HG03064 (cell line): ENCODE measurements around the gene TMED3.

ENCODE experiments used
- ATAC-seq: cut with Tn5 transposase; IDR thresholded peaks from one replicate; pipeline ENCODE4 v1.9.1; 2021; ENCODE audit warnings: low read depth; ENCODE audit not compliant: unreplicated experiment

TMED3 gene

DNA sequence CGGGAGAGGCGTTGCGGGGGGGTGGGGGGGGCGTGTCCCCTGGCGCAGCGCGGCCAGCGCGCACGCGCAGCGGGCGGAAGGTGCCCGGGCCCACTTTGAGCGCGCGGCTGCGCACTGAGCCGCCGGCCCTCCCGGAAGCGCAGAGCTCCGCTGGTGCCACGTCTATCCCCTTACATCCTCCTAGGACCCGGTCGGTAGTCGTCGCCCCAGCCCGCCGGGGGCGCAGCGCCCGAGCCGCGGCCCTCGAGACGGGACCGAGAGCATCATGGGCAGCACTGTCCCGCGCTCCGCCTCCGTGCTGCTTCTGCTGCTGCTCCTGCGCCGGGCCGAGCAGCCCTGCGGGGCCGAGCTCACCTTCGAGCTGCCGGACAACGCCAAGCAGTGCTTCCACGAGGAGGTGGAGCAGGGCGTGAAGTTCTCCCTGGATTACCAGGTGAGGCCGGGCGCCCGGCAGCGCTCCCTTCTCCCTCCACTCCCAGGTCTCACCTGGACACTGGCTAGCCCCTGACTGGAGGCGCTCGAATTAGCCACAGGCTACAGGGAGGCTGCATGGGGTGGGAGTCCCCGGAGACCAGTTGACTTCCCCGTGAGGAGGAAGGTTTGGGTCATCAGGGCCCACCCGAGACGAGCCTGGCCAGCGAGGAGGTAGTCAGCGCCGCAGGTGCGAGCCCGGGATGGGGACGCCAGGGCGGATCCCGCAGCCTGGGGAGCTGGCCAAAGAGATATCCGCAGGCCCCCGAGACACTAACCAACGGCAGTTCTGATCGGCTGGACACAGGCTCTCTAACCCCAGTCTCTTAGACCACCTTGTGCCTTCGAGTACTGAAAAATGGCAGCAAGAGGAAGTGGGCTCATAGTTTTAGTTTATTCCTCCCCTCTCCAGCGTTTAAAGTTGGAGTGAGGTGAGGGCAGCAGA is at the start of gene TMED3:
Gene TMED3 (plus strand): TSS at position 128 of the 916 bp plus-strand sequence. CDS start 138 bp downstream, at position 266.
- ATAC-seq: peak; percentile 78

DNA sequence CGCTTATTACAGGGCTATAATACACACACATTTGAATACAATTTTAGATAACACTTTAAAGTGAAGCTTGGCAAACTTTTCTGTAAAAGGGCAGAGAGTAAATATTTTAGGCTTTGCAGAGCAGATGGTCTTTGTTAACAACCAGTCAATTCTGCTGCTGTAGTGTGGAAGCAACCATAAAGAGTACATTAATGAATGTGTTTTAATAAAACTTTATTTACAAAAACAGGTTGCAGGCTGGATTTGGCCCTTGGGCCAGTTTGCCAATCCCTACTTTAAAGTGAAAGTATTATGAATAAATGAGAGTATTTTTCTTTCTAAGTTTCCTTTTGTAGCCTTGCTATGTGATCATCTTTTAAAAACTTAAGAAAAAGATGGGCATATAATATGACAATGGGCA is 49.1 kb upstream of the TMED3 start:
- no peak for ATAC-seq

DNA sequence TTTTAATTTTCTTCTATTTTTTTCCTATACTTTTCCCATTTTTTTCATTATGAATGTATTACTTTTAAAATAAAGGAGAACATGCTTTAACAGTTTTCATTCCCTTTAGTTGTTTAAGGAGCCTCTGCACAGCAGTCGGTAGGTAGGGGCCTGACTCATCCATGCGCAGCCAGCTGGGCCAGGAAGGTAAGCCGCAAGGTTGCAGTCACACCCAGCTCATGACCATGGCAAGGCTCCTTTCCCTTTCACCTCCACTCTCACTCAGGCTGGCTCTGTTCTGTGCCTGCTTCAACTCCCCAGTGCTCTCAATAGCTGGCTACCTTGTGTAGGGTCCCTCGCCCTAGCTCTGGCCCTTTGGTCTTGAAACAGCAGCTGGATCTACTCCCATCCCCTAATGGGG is 45.7 kb upstream of the TMED3 start:
- ATAC-seq: no peak

DNA sequence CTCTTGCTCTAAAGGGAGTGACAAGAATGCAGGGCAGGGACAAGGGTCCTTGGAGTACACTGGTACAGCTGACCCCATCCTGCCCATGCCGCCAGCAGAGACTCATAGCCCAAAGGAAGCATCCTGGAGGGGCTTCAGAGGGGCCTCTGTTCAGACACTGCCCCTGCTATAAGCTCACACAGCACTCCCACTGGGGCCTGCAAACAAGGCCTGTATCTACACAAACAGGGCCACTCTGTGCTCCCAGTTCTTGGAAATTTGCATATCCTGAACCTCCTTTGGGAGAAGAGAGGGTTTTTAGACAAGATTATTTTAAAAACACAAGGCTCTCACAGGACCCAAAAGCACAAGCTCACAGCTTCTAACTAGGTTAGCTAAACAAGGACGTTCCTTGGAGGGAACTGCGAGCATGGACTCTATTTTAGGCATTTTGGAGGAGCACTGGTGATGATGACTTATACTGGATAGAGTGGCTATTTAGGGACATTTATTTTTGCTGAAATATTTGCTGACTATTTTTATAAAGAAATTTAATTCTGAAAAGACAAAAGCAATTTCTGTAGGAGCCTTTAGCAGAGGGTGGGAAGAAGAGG is 44.8 kb upstream of the TMED3 start:
- ATAC-seq: no peak

DNA sequence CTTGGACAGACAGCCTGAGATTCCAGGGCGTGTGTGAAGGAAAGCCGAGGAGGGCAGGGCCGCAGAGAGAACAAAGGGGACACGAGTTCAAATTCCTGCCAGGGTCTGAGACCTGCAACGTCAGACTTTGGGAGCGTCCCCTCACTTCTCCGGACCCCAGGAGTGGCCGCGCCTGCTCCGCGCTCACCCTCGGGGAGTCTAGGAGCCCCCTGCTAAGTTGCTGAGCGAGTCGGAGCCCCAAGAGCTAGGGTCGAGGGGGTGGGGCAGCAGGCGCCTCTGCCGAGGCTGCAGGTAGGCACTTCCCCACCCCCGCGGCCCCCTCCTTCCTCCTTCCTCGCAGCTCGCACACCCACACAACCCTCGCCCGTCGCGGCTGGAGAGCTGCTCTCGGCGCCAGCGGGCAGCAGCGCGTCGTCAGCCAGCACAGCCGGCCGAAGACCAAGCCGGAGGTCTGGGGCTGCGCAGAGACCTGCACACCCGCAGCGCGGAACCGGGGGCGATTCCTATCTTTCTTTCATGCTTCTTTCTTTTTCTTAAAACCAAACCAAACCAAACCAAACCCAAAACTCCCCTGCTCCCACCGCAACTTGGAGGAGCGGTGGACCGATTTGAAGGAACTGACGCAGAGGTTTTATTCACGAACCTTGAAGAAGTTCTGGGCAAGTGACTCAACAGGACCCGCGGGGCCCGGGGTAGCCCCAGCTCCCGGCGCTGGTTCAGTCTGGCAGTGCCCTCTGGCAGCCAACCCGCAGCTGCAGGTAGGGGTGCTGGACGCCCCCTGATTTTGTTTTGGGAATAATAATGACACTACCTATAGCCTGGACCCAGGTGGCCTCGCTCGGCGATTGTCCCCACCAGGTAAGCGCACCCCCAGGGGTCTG is 28.3 kb upstream of the TMED3 start, which contains the start of gene ANKRD34C:
Gene ANKRD34C (plus strand): TSS at position 352 of the 881 bp plus-strand sequence. CDS start 10,563 bp downstream, outside the sequence.
- ATAC-seq: no peak

DNA sequence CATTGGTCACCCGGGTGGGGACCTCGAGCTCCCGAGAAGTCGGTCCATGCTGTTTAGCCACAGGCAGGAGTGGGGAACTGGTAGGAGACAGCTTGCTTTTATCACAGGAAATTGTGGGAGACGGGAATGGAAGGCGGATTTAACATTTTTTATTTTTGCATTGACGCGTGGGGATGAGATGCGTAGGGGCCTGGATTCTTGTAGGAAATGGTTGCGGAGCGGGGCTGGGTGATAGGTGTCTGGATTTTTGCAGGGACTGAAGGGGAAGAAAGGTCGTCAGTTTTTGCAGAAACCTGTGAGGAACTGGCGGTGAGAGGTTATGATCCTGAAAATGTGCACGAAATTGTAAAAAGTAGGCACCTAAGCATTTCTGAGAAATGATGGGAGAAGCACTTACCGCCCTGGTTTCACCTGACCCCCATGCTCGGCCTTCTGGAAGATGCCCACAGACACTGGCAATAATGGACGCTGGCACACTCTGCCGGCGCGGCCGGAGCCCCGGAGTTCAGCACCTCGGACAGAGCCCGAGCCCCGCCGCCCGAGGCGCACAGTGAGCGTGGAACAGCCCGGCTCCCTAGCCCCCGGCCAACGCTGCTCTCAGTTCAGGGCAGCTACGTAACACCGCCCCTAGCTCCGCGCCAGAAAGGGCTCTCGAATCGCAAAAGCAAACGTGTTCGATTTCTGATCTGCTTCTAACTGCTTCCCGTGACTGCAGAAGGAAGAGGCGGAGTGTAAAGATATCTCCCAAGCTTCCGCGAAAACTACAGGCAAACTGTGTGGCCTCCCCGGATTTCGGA is 27.5 kb upstream of the TMED3 start:
- no peak for ATAC-seq

DNA sequence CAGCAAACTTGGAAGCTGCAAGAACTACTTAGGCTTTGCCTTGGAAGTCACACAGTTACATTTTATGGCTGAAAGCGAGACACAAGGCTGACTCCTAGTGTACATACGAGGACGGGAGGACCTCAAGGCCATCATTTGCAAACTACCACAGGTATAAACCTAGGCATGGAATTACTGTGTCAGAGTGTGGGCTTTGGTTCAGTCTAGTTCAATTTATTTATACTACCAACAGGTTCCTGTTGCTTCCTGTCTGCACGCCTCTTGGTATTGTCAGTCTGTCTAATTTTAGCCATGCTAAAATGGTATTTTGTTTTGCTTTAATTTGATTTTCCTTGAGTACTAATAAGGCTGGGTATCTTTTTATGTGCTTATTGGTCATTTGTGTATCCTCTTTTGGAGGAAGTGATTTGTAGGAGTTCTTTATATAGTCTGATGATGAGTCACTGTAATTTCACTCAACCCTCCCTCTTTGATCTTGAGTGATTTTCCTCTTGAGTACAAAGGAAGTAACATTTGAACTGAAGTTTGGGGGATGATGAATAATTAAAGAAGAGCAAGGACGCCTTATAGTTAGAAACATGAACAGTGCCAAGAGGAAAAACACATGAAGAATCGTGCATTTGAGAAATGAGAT is 20.2 kb upstream of the TMED3 start:
- ATAC-seq: no peak

DNA sequence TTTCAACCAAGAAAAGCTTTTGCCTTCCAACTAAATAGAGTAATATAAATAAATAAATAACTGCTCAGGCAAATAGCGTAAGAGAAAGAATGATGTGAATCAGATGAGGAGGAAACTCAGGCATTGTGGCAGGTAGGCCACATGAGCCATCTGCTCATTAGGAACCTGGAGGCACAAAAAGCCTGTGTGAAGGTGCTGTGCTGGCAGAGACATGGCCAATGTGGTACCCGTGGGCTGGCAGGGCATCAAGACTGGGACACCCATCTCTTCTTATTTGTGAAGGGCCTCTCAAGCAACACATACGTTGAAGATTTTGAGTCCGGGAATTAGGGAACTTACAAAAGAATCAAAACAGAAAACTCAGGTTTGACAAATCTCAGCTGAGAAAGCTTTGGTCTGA is 18.9 kb upstream of the TMED3 start:
- no peak for ATAC-seq

DNA sequence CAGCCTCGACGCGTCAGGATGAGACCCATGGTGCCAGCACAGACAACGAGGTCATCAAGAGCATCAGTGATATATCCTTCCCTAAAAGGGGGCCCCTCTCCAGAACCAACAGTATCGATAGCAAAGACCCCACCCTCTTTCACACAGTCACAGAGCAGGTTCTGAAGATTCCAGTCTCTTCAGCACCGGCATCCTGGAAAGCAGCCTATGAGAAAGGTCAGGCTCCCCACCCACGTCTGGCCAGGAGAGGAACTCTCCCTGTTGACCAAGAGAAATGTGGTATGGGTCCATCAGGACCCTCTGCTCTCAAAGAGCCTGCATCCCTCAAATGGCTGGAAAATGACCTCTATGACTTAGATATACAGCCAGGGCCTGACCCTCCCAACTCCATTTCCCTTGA is 16.8 kb upstream of the TMED3 start:
- no peak for ATAC-seq

DNA sequence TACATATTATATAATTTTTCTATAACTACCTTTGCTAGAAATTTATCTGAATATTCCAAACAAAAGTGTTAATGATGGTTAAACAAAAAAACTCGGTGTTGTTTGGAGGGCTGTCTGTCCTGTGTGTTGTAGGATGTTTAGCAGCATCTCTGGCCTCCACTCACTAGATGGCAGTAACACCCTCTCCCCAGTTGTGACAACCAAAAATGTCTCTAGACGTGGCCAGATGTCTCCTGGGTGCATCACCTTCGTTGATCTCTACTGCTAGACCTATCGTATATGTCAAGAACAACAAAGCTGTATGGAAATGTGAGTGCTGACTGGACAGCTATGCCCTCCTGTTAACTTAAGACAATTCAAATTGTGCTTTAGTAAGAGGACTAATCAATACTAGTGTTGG is 14.3 kb upstream of the TMED3 start:
- ATAC-seq: no peak

DNA sequence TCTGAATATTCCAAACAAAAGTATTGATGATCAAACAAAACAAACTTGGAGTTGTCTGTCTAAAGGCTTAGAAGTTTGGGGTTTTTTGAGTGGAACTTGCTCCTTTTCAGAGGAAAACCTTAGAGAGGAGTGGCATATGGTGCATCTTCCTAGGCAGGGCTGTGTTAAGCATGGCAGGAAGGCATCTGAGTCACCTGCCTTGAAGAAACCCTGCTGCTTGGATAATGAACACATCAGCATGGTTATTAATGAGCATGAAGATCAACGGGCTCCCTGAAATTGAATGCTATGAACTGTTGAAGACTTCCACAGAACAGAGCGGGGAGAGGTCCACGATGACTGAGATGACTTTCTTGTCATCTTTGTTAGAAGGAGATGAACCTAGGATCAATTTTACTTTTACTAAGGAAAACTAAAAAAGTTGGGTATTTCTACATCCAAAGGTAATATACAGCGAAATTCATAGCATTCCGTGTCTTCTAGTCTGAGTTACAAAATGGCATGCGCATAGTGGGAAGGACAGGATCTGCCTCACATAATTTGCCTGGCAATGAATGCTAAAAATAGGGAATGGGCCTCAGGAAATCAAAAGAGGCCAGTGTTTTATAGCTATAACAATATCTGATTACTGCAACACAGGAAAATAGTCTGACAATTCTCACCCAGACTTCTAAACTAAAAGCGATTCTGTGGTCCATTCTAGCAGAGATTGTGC is 11.6 kb upstream of the TMED3 start:
- no peak for ATAC-seq

DNA sequence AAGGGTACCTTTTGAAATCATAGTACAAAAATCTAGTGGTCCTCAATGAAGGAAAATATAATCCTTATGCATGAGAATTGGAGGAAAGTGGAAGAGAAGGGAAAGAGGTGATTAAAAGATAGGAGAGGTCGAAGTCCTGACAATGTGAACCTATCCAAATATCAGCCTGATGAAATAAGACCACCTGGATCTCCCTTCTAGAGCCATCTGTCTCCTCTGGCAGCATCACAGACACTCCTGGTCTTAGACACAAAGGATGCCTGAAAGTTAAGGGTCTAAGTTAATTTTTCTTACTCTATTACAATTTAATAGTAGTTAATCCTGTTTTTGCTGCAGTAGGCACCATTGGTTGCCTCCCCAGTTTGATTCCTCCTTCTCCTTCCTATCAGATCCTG is 11.1 kb upstream of the TMED3 start:
- no peak for ATAC-seq

DNA sequence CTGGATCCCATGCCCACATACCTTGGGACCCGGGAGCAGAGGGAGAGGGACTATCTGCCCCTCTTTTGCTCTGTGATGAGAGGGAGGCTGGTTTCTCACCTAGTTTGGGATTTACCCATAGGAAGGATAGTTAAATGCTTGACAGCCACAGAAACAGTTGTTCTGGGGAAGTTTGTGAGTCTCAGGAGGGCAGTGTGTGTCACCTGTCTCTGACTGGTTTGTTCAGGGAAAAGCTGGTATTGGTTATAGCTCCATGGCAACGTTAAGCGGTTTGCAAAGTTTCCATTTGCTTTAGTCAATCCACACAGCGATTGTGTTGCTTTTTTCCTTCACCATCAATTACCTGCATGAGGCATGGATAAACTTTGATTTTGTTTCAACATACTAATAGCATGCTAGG is 3.7 kb upstream of the TMED3 start:
- no peak for ATAC-seq

DNA sequence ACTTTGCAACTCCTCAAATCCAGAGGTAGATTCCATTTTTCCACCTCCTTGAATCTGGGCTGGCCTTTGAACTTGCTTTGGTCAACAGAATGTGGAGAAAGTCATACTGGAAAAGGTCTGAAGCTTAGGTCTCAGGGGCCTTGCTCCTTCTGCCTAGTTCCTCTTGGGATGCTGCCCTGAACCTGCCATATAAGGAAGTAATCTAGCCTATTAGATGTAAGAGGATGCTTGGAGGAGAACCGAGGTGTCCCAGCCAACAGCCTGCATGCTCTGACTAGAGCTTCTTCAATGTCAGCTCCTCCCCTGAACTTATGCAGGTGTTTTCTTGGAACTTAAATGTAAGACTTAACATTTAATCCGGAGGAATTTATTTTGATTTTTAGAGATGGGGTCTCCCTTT is 2.0 kb upstream of the TMED3 start:
- ATAC-seq: no peak

DNA sequence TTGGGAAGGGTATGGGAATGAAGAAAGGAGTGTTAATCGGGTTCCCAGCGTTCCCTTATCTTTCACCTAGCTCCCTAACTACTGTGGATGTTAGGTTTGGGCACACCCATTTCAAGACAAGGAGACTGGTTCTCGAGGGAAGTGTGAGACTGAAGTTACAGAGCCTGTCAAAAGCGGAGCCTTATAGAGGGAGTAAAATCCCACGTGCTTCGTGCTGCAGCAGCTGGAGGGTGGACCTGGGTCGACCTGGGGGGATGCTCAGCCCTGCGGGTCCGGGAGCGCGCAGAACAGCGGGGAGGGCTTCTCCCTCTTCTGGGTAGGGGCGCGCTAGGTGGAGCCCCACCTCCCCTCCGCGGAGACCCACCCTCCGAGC is 314 bp upstream of the TMED3 start:
- ATAC-seq: peak; percentile 27

DNA sequence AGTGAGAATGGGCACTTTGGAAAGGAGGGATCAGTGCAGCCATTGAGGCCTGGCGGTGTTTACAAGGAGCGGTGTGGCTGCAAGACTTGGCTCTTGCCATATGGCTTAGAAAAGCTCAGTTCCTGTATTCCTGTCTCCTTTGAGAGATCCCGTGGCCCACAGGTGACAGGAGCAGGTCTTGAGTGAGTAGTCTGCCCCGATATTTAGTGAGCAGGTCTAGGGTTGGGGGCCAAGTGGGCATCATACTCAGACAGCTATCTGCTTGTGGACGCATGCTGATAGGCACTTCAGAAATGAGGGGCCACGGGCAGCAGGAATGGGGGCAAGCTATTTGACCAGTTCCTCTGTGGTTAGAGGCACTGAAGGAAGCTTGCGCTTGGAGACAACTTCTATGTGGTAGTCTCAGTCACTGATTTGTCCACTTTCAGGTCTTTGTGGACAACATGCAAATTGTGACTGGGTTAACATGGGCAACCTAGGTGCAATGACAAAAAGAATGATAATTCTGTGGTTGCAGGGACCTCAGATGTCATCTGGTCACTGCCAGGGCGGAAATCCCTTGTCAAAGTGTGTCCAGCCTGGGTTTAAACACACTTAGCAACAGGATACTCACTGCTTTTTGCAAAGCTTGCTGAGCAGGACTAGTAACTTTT is 1.1 kb downstream of the TMED3 start:
- no peak for ATAC-seq

DNA sequence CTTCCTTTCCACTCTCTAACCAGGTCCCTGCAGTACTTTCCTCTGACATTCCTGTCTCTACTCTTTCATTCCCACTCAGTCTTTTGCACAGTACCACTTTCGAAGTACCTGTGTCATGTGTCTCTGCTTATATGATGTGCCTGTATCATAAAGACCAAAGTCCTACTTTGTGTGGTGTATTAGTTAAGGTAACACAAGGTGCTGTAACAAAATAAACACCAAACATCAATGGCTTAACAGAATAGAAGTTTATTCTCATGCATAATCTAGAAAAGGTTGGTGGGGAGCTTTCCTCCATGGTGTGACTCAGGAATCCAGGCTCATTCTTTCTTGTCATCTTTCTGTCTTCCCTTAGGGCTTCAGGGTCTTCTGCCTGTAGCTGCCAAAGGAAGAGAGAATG is 3.3 kb downstream of the TMED3 start:
- no peak for ATAC-seq

DNA sequence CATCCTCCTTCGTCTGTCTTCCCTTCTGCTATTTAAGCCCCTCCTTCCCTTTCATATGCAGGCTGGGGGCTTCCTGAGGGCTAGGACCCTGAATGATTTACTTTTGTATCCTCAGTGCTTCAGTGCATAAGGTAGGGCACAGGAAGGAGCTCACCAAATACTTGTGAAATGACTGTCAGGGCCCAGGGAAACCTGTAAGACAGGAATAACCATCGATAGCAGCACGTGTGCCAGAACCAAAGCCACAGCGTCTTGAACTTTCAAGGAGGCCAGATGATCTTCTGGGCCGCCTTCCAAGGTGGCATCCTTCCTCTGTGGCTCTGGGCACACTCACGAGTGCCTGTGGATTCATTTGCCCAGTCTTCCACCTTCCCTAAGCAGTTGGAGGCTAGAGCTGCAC is 3.9 kb downstream of the TMED3 start:
- ATAC-seq: no peak
